ENCODE data around the gene KCTD1.

Gene KCTD1

GRCh38 chr18:26495287-26495686 lies 53.1 kb downstream of the KCTD1 start:
- H3K18ac ChIP-seq (ENCODE audit: low read length) = no peak overlapping the region
- H3K14ac ChIP-seq (ENCODE audit: low read length) = no peak overlapping the region
- H4K8ac ChIP-seq (ENCODE audit: low read depth, low read length) = no peak overlapping the region
- no peak overlapping the region for H3K23ac ChIP-seq (ENCODE audit: low read depth, low read length, poor library complexity)
- H2AK5ac ChIP-seq (ENCODE audit: low read depth, low read length) = no peak overlapping the region
- H3K27ac ChIP-seq (replicated peaks; ENCODE audit: low read length) = no peak overlapping the region
- no peaks in the 10 kb centered on the region for H3K79me1 ChIP-seq (ENCODE audit: low read depth, low read length)
- no peak overlapping the region for H2AFZ ChIP-seq (ENCODE audit: low read length)
- DNase-seq (ENCODE audit: low spot score) = no peak
- no peak overlapping the region for H2BK5ac ChIP-seq (ENCODE audit: low read length)
- WGBS, 2 donors (ENCODE audit: extremely low coverage in 2 of 2, insufficient read length in 2 of 2, insufficient replicate concordance in 1 of 2) = no CpG with 5 or more reads among the region's 5 CpGs
- H3K4me3 ChIP-seq (ENCODE audit: low read length in 2 of 2) = no peak overlapping the region
- peaks cover 0 to 2% of the 10 kb centered on the region in 2 donors for H3K9me3 ChIP-seq (replicated peaks in 1 of 2; ENCODE audit: control insufficient read depth in 2 of 2, insufficient read depth in 1 of 2, low read depth in 1 of 2, low read length in 2 of 2)
- H3K4me1 ChIP-seq (ENCODE audit: control insufficient read depth in 2 of 2, insufficient read depth in 1 of 2, low read depth in 1 of 2, low read length in 2 of 2) = peaks cover 0 to 2% of the 10 kb centered on the region in 2 donors
- H3K36me3 ChIP-seq (replicated peaks in 1 of 2; ENCODE audit: control insufficient read depth in 2 of 2, insufficient read depth in 2 of 2, low read length in 2 of 2) = peaks cover 0 to 70% of the 10 kb centered on the region in 2 donors
- no peak overlapping the region for H3K9ac ChIP-seq (ENCODE audit: low read depth, low read length, poor library complexity)
- H2BK120ac ChIP-seq (ENCODE audit: low read depth, low read length) = no peak overlapping the region
- no peak overlapping the region for H2BK15ac ChIP-seq (ENCODE audit: low read length)
- H4K91ac ChIP-seq (ENCODE audit: low read depth, low read length, poor library complexity) = no peak overlapping the region
- no peak overlapping the region for H2BK12ac ChIP-seq (ENCODE audit: low read length)
- H3K4me2 ChIP-seq (ENCODE audit: insufficient read depth, low read length, poor library complexity, severe bottlenecking) = no peak overlapping the region
- no peak overlapping the region for H3K4ac ChIP-seq (ENCODE audit: low read length)
- no peaks in the 10 kb centered on the region for H3K27me3 ChIP-seq (ENCODE audit: control insufficient read depth in 3 of 3, insufficient read depth in 3 of 3, low read depth in 1 of 3, low read length in 3 of 3)

GRCh38 chr18:26493021-26493420 lies 55.3 kb downstream of the KCTD1 start:
- H3K9ac ChIP-seq (ENCODE audit: low read depth, low read length, poor library complexity) = no peak overlapping the region
- no peak overlapping the region for H3K4me3 ChIP-seq (ENCODE audit: low read length in 2 of 2)
- H4K91ac ChIP-seq (ENCODE audit: low read depth, low read length, poor library complexity) = no peak overlapping the region
- no peak overlapping the region for H3K14ac ChIP-seq (ENCODE audit: low read length)
- no peak overlapping the region for H2BK15ac ChIP-seq (ENCODE audit: low read length)
- H2BK120ac ChIP-seq (ENCODE audit: low read depth, low read length) = no peak overlapping the region
- H3K36me3 ChIP-seq (replicated peaks in 1 of 2; ENCODE audit: control insufficient read depth in 2 of 2, insufficient read depth in 2 of 2, low read length in 2 of 2) = peaks cover 0 to 63% of the 10 kb centered on the region in 2 donors
- H3K23ac ChIP-seq (ENCODE audit: low read depth, low read length, poor library complexity) = no peak overlapping the region
- H2AFZ ChIP-seq (ENCODE audit: low read length) = no peak overlapping the region
- no peak overlapping the region for H2BK12ac ChIP-seq (ENCODE audit: low read length)
- no peak overlapping the region for H3K27ac ChIP-seq (replicated peaks; ENCODE audit: low read length)
- no peak overlapping the region for H3K18ac ChIP-seq (ENCODE audit: low read length)
- WGBS, 2 donors (ENCODE audit: extremely low coverage in 2 of 2, insufficient read length in 2 of 2, insufficient replicate concordance in 1 of 2) = no CpG with 5 or more reads among the region's 3 CpGs
- H4K8ac ChIP-seq (ENCODE audit: low read depth, low read length) = no peak overlapping the region
- no peaks in the 10 kb centered on the region for H3K79me1 ChIP-seq (ENCODE audit: low read depth, low read length)
- H3K4ac ChIP-seq (ENCODE audit: low read length) = no peak overlapping the region
- H2AK5ac ChIP-seq (ENCODE audit: low read depth, low read length) = no peak overlapping the region
- H3K4me2 ChIP-seq (ENCODE audit: insufficient read depth, low read length, poor library complexity, severe bottlenecking) = no peak overlapping the region
- H3K4me1 ChIP-seq (ENCODE audit: control insufficient read depth in 2 of 2, insufficient read depth in 1 of 2, low read depth in 1 of 2, low read length in 2 of 2) = peaks cover 0 to 2% of the 10 kb centered on the region in 2 donors
- peaks cover 0 to 2% of the 10 kb centered on the region in 2 donors for H3K9me3 ChIP-seq (replicated peaks in 1 of 2; ENCODE audit: control insufficient read depth in 2 of 2, insufficient read depth in 1 of 2, low read depth in 1 of 2, low read length in 2 of 2)
- H3K27me3 ChIP-seq (ENCODE audit: control insufficient read depth in 3 of 3, insufficient read depth in 3 of 3, low read depth in 1 of 3, low read length in 3 of 3) = no peaks in the 10 kb centered on the region
- H2BK5ac ChIP-seq (ENCODE audit: low read length) = no peak overlapping the region
- no peak for DNase-seq (ENCODE audit: low spot score)

- Histone ChIP-seq H2BK120ac (ENCODE audit: low read depth, low read length) (no peak overlapping the region), H3K9ac (ENCODE audit: low read depth, low read length, poor library complexity) (no peak overlapping the region), H2BK12ac (ENCODE audit: low read length) (no peak overlapping the region), H2AFZ (ENCODE audit: low read length) (no peak overlapping the region), H3K36me3 (replicated peaks in 1 of 2; ENCODE audit: control insufficient read depth in 2 of 2, insufficient read depth in 2 of 2, low read length in 2 of 2) (peaks cover 0 to 53% of the 10 kb centered on the region in 2 donors), H3K9me3 (replicated peaks in 1 of 2; ENCODE audit: control insufficient read depth in 2 of 2, insufficient read depth in 1 of 2, low read depth in 1 of 2, low read length in 2 of 2) (peaks cover 0 to 2% of the 10 kb centered on the region in 2 donors), H3K27ac (replicated peaks; ENCODE audit: low read length) (no peak overlapping the region), H3K14ac (ENCODE audit: low read length) (no peak overlapping the region), H3K79me1 (ENCODE audit: low read depth, low read length) (no peaks in the 10 kb centered on the region), H3K27me3 (ENCODE audit: control insufficient read depth in 3 of 3, insufficient read depth in 3 of 3, low read depth in 1 of 3, low read length in 3 of 3) (no peaks in the 10 kb centered on the region), H3K4ac (ENCODE audit: low read length) (no peak overlapping the region), H3K4me2 (ENCODE audit: insufficient read depth, low read length, poor library complexity, severe bottlenecking) (no peak overlapping the region), H3K23ac (ENCODE audit: low read depth, low read length, poor library complexity) (no peak overlapping the region), H3K4me1 (ENCODE audit: control insufficient read depth in 2 of 2, insufficient read depth in 1 of 2, low read depth in 1 of 2, low read length in 2 of 2) (peaks cover 0 to 2% of the 10 kb centered on the region in 2 donors), H3K4me3 (ENCODE audit: low read length in 2 of 2) (no peak overlapping the region), H2BK15ac (ENCODE audit: low read length) (no peak overlapping the region), H2BK5ac (ENCODE audit: low read length) (no peak overlapping the region), H3K18ac (ENCODE audit: low read length) (no peak overlapping the region), H4K91ac (ENCODE audit: low read depth, low read length, poor library complexity) (no peak overlapping the region), H2AK5ac (ENCODE audit: low read depth, low read length) (no peak overlapping the region), H4K8ac (ENCODE audit: low read depth, low read length) (no peak overlapping the region)
- WGBS, 2 donors (ENCODE audit: extremely low coverage in 2 of 2, insufficient read length in 2 of 2, insufficient replicate concordance in 1 of 2) = no CpG with 5 or more reads among the region's 6 CpGs
- DNase-seq (ENCODE audit: low spot score) = no peak
Observed at GRCh38 chr18:26491194-26491816, 57.0 kb downstream of the KCTD1 start.

- no peak overlapping the region for H3K27ac ChIP-seq (replicated peaks; ENCODE audit: low read length)
- H2BK120ac ChIP-seq (ENCODE audit: low read depth, low read length) = no peak overlapping the region
- no peak overlapping the region for H3K23ac ChIP-seq (ENCODE audit: low read depth, low read length, poor library complexity)
- H4K91ac ChIP-seq (ENCODE audit: low read depth, low read length, poor library complexity) = no peak overlapping the region
- no peak overlapping the region for H4K8ac ChIP-seq (ENCODE audit: low read depth, low read length)
- H3K36me3 ChIP-seq (replicated peaks in 1 of 2; ENCODE audit: control insufficient read depth in 2 of 2, insufficient read depth in 2 of 2, low read length in 2 of 2) = peaks cover 0 to 48% of the 10 kb centered on the region in 2 donors
- no peak overlapping the region for H3K4me3 ChIP-seq (ENCODE audit: low read length in 2 of 2)
- H3K79me1 ChIP-seq (ENCODE audit: low read depth, low read length) = no peaks in the 10 kb centered on the region
- H2AFZ ChIP-seq (ENCODE audit: low read length) = no peak overlapping the region
- H3K4me2 ChIP-seq (ENCODE audit: insufficient read depth, low read length, poor library complexity, severe bottlenecking) = no peak overlapping the region
- H2BK5ac ChIP-seq (ENCODE audit: low read length) = no peak overlapping the region
- H3K9me3 ChIP-seq (replicated peaks in 1 of 2; ENCODE audit: control insufficient read depth in 2 of 2, insufficient read depth in 1 of 2, low read depth in 1 of 2, low read length in 2 of 2) = peaks cover 0 to 2% of the 10 kb centered on the region in 2 donors
- no peak overlapping the region for H3K14ac ChIP-seq (ENCODE audit: low read length)
- WGBS, 2 donors (ENCODE audit: extremely low coverage in 2 of 2, insufficient read length in 2 of 2, insufficient replicate concordance in 1 of 2) = no CpG with 5 or more reads among the region's 7 CpGs
- H2AK5ac ChIP-seq (ENCODE audit: low read depth, low read length) = no peak overlapping the region
- H3K4ac ChIP-seq (ENCODE audit: low read length) = no peak overlapping the region
- no peak for DNase-seq (ENCODE audit: low spot score)
- H3K27me3 ChIP-seq (ENCODE audit: control insufficient read depth in 3 of 3, insufficient read depth in 3 of 3, low read depth in 1 of 3, low read length in 3 of 3) = no peaks in the 10 kb centered on the region
- no peak overlapping the region for H3K18ac ChIP-seq (ENCODE audit: low read length)
- no peak overlapping the region for H2BK12ac ChIP-seq (ENCODE audit: low read length)
- H2BK15ac ChIP-seq (ENCODE audit: low read length) = no peak overlapping the region
- no peak overlapping the region for H3K9ac ChIP-seq (ENCODE audit: low read depth, low read length, poor library complexity)
- H3K4me1 ChIP-seq (ENCODE audit: control insufficient read depth in 2 of 2, insufficient read depth in 1 of 2, low read depth in 1 of 2, low read length in 2 of 2) = no peaks in the 10 kb centered on the region
Observed at GRCh38 chr18:26489881-26490280, 58.5 kb downstream of the KCTD1 start.
